ENCODE data around the gene KPNA6. TPM values are rescaled to one million over a fixed set of nuclear protein-coding genes. Genes with fewer than 3 reads are reported as not detected.
"Not testable (repeated sequence)": the region's sequence is repeated elsewhere in the genome, so short reads cannot be mapped to it uniquely, and the experiment has no call there.

The KPNA6 gene
- total RNA-seq, 1 experiment from 2014 or later = 36.0 TPM

DNA sequence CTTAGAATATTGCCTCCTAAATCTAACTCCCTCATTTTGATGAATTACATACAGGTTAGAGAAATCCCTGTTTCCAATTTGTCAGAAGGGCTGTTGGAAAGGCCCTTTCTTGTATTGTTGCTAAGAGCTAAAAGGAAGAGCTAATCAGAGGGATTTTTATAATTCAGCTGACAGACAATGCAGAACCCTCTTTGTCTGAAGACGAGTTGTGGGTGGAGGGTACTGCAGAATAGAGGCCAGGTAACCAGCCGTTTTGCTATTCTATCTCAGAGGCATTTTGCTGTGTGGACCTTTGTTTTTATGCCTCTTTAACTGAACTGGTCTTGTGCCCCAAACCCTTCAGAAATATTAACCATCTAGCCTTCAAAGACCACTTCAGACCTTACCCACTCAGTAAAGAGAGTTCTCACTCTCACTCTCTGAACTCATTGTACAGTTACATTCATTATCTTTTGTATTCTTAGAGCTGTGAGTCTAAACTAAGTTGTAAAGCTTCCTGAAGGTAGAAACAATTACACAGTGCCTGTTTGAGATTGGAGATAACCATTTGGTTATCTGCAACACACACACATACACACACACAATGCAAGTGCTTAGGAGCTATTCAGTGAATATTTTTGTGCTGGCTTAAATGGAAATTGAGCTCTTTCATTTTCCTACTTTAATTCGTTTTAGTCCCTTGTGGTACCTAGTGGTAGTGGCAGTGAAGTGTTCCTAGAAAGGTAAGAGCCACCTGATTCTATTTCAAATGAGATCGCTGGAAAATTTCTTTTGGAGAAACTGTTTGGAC, 19.7 kb downstream of the KPNA6 start:
- in situ Hi-C loops (cut with HindIII; ENCODE audit: low sequenced_read_pairs) = no loop called here
- DNase-seq (ENCODE audit: low spot score) = no peak

DNA sequence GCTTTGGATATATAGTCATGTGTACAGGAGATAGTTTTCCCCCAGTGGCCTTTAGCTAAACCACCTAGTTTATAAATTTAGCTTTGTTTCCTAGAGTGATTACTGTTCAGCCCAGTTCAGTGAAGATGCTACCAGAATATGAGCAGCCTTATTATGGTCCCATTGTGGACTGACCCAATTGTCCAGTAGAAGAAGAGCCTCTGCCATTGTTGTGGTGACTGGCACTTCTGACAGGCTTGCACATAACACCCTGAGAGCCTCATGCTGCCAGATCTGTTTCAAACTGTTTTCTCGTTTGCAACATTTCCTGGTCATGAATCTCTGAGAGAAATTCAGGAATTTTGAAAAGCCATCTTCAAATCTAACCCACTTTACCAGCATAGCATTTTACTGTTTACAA, 20.6 kb downstream of the KPNA6 start:
- DNase-seq (ENCODE audit: low spot score) = no peak
- in situ Hi-C loops (cut with HindIII; ENCODE audit: low sequenced_read_pairs) = no loop called here

DNA sequence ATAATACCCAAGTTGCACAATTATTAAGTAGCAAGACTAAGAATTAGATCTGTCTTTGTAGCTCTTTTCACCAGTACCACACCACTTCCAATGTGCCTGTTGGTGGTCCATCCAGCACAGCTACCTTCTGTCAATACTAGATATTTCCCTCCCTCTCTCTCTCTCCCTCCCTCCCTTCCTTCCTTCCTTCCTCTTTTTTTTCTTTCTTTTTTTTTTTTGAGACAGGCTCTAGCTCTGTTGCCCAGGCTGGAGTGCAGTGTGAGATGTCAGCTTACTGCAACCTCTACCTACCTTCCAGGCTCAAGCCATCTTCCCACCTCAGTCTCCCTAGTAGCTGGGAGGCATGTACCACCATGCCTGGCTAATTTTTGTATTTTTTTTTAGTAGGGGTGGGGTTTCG, 21.1 kb downstream of the KPNA6 start:
- in situ Hi-C loops (cut with HindIII; ENCODE audit: low sequenced_read_pairs) = no loop called here
- no peak for DNase-seq (ENCODE audit: low spot score)

DNA sequence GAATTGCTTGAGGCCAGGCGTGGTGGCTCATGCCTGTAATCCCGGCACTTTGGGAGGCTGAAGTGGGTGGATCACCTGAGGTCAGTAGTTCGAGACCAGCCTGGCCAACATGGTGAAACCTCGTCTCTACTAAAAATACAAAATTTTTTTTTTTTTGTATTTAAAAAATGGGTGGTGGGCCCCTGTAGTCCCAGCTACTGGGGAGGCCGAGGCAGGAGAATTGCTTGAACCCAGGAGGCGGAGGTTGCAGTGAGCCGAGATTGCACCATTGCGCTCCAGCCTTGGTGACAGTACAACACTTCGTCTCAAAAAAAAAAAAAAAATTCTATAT, 26.1 kb downstream of the KPNA6 start:
- in situ Hi-C loops (cut with HindIII; ENCODE audit: low sequenced_read_pairs); DNase-seq (ENCODE audit: low spot score): not testable (repeated sequence)

DNA sequence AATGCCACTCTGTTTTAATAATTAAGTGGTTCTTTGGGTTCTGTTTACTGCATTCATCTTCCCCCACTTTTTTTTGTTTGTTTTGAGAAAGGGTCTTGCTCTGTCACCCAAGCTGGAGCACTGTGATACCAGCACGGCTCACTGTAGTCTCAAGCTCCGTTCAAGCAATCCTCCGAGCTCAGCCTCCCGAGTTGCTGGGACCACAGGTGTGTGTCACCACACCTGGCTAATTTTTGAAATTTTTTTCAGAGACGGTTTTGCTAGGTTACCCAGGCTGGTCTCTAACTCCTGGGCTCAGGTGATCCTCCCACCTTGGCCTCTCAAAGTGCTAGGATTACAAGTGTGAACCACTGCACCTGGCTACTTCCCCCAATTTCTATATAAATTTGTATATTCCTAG, 29.3 kb downstream of the KPNA6 start:
- in situ Hi-C loops (cut with HindIII; ENCODE audit: low sequenced_read_pairs) = no loop called here
- DNase-seq (ENCODE audit: low spot score) = no peak

DNA sequence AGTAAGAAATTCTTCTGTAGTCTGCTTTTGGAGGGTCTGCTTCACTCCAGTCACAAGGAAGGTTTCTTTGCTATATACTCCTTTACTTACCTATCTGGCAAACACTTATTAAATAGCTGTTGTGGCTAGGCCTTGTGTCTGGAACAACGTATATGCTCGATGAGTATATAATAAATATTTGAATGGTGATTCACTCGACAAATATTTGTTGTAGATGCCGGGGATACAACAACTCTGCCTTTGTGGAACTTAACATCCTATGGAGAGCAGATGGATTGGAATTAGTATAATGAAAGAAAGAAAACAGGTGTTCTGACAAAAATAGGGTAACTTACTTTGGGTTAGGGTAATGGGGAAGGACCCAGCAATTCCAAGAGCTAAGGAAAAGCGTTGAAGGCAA, 31.1 kb downstream of the KPNA6 start:
- in situ Hi-C loops (cut with HindIII; ENCODE audit: low sequenced_read_pairs) = no loop called here
- no peak for DNase-seq (ENCODE audit: low spot score)

DNA sequence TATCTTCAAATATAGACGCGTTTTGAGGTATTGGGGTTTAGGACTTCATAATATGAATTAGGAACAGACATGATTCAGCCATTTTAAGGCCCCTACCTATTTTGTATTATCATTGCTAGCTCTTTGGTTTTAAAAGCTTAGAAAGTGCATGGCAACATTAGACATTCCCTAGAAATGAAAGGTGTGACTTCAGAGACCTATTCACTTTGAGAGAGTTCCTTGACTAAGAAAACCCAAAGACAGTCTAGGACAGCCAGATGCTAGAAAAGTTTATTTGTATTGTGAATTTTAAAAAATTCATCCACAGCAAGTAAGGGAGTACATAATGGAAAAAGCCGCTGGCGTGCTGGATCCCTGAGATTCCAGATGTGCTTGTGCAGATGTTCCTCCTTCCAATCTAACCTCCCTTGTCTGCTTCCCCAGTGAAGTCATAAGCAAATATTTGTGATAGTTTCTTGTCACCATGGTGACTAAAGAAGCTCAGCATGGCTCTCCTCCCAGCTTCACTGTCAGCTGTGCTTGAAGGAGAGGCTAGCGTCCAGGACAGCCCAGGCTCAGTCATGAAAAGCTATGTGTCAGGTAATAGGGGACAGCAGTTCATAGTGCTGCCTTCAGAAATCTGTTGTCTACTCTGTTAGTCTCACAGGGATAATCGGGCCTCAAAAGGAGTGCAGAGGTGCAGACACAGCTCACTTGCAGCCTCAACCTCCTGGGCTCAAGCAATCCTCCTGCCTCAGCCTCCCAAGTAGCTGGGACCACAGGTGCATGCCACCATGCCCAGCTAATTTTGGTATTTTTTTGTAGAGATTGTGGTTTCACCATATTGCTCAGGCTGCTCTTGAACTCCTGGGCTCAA, 34.8 kb downstream of the KPNA6 start:
- in situ Hi-C loops (cut with HindIII; ENCODE audit: low sequenced_read_pairs) = no loop called here
- DNase-seq (ENCODE audit: low spot score) = peak; percentile 34

DNA sequence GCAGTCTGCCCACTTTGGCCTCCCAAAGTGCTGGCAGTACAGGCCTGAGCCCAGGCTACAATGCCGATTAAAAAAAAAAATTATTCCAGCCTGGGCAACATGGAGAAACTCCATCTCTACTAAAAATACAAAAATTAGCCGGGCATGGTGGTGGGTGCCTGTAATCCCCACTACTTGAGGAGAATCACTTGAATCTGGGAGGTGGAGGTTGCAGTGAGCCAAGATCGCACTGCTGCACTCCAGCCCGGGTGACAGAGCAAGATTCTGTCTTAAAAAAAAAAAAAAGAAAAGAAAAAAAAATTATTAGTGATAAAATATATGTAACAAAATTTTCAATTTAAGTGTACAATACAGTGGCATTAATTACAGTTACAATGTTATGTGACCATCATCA, 35.4 kb downstream of the KPNA6 start:
- DNase-seq (ENCODE audit: low spot score); in situ Hi-C loops (cut with HindIII; ENCODE audit: low sequenced_read_pairs): not testable (repeated sequence)

DNA sequence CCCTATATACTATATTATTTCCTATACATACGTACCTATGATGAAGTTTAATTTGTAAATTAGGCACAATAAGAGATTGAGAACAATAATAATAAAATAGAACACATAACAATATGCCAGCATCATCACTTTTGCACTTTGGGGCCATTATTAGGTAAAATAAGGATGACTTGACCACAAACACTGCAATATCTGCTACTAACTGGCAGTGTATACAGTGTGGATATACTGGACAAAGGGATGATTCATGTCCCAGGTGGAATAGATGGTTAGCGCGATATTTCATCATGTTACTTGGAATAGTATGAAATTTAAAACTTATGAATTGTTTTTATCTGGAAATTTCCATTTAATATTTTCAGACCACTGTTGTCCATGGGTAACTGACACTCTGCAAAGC, 36.2 kb downstream of the KPNA6 start:
- no peak for DNase-seq (ENCODE audit: low spot score)
- in situ Hi-C loops (cut with HindIII; ENCODE audit: low sequenced_read_pairs) = no loop called here

DNA sequence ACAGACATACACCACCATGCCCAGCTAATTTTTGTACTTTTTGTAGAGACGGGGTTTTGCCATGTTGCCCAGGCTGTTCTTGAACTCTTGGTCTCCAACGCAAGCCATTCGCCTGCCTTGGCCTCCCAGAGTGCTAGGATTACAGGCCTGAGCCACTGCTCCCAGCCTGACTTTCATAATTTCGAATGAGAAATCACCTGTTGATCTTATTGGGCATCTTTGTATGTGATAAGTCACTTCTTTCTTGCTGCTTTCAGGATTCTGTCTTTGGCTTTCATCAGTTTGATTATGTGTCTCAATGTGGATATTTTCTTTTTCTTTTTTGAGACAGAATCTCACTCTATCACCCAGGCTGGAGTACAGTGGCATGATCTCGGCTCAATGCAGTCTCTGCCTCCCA, 39.9 kb downstream of the KPNA6 start:
- in situ Hi-C loops (cut with HindIII; ENCODE audit: low sequenced_read_pairs); DNase-seq (ENCODE audit: low spot score): not testable (repeated sequence)

DNA sequence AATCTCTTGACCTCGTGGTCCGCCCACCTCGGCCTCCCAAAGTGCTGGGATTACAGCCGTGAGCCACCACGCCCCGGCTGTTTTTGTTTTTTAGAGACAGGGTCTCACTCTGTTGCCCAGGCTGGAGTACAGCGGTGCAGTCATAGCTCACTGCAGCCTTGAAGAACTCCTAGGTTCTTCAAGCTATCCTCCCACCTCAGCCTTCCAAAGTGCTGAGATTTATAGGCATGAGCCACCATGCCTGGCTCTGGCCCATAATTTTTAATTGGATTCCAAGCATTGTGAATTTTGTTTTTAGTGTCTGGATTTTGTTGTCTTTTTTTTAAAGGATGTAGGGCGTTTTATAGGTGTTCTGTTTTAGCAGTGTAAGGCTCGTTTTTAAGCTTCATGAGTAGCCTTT, 43.0 kb downstream of the KPNA6 start:
- no peak for DNase-seq (ENCODE audit: low spot score)
- in situ Hi-C loops (cut with HindIII; ENCODE audit: low sequenced_read_pairs) = no loop called here

DNA sequence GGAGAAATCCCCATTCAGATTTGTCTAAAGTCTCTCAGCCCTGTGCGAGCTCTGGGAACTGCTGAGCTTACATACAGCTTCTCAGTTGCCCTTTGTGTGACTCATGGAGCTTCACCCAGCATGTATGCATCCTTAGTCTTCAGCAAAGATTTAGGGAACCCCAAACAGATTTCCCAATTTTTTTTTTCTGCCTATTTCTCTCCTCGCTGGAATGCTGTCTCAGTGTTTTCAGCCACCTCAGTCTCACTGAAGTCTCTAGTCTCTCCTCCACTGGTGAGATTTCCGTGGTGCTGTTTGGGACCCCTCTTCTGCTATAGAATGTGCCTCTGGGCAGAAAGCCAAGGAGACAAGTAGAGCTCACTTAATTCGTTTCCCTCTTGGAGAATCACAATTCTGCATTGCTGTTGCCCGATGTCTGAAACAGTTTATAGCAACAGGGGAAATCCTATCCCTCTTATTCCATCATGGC, 43.5 kb downstream of the KPNA6 start:
- peak; percentile 32 for DNase-seq (ENCODE audit: low spot score)
- in situ Hi-C loops (cut with HindIII; ENCODE audit: low sequenced_read_pairs) = no loop called here

DNA sequence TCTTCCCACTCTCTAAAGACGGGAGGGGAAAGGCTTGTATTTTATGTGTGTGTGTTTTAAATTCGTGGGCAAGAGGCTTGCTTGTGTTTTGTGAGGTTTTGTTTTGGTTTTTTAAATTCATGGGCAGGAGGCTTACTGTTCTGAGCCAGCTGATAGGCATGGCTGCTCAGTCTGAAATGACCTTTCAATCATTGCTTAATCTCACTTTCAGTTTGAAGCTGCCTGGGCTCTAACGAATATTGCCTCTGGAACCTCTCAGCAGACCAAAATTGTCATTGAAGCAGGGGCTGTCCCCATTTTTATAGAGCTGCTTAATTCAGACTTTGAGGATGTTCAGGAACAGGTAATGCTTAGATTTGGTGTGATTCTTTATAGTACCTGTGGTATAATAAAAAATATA, 51.3 kb downstream of the KPNA6 start:
- in situ Hi-C loops (cut with HindIII; ENCODE audit: low sequenced_read_pairs) = no loop called here
- DNase-seq (ENCODE audit: low spot score) = no peak

DNA sequence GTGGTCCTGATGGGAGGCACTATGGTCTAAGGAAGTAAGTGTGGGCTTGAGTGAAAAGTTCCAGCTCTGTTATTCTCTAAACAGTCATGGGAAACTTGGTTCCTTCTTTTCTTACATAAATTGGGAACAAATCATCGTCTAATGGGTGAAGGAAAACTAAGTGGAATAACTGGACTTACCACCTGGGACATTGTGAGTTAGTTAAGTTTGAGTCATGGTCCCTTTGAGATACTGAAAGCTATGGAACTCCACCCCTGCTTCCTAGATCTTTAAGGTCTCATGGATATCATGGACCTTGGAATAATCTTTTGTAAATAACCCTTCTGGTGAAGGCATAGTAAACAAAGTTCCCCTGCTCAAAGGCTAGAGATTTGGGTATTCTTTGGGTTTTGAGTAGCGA, 55.5 kb downstream of the KPNA6 start:
- no peak for DNase-seq (ENCODE audit: low spot score)
- in situ Hi-C loops (cut with HindIII; ENCODE audit: low sequenced_read_pairs) = no loop called here

DNA sequence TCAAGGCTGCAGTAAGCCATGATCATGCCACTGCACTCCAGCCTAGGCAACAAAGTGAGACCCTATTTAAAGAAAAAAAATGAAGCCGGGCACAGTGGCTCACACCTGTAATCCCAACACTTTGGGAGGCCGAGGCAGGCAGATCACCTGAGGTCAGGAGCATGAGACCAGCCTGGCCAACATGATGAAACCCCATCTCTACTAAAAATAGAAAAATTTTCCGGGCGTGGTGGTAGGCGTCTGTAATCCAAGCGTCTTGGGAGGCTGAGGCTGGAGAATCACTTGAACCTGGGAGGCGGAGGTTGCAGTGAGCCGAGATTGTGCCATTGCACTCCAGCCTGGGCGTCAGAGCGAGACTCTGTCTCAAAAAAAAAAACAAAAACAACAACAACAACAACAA, 57.8 kb downstream of the KPNA6 start:
- in situ Hi-C loops (cut with HindIII; ENCODE audit: low sequenced_read_pairs); DNase-seq (ENCODE audit: low spot score): not testable (repeated sequence)

DNA sequence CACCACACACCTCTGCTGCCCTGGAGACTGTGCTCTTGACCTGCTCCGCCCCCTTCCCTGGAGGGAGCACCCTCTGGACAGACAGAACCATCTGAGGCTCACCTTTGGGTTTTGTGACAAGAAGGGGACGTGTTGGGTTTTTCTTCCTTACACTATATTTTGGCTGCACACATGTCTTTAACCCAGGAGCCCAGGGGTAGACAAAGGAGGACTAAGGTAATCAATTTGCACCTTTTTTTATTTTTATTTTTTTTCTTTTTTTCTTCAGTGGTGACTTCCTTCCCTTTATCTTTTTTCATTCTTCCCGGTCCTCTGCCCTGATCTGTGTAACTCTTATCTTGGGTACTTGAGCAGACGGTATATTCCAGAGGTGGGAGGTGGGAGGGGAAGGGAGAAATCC, 63.1 kb downstream of the KPNA6 start:
- in situ Hi-C loops (cut with HindIII; ENCODE audit: low sequenced_read_pairs) = no loop called here
- DNase-seq (ENCODE audit: low spot score) = no peak

DNA sequence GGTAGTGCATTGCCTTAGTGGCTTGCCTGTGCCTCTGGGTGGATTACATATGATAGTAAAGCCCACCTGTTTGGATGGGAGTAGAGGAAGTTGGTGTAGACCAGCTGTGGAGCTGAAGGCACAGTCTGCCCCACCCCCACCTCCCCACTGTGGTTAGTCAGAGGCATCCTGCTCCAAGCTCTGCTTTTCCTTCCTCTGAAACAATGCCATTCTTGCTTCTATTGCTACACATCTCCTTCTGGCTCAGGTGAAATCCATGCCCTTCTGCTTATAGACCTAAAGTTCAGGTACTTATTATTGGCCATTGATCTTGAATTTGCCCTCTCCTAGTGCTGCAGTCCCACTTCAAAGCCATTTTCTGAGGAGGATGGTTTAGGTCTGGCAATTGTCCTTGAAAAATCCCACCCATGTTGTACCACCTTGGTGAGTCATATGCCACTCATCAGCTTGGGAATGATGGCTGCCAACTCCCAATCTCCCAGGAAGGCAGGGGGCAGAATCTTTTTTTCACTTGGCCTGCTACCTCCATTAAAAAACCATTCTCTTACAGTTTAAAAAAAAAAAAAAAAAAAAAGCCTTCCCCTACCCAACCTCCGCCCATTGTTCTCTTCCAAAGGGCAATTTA, 64.9 kb downstream of the KPNA6 start:
- in situ Hi-C loops (cut with HindIII; ENCODE audit: low sequenced_read_pairs) = no loop called here
- DNase-seq (ENCODE audit: low spot score) = no peak

DNA sequence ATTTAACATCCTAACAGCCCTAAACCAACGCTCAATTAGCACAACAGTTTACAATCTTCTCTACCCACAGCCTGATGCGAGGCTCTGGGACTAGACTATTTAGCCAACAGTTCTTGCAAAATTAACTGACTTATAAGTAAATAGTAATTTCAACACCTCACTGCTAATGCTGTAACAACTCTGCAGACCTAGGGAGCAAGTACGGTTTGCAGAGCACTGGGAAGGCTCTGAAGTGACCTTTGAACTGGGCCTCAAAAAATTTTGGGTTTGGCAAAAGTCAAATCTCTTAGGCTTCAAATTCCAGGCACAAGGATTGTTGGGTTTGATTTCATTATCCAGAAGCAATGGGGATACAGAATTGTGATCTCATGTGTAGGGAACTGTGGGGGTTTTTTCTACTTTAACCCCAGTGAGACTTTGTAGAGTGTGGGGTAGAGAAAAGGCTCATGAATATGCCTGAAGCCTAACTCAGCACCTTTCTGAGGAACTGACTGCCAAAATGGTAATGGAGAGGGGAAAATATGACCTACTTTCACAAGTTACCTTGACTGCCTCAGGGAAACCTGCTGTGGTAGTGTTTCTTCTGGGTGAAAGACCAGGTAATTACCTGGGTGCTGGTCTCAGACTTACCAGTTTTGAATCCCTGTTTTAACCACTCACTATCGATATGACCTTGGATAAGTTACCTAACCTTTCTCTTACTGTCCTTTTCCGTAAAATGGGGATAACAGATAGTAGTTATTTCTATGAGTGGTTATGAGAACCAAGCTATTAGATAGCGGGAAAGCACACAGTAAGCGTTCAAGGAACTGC, 70.7 kb downstream of the KPNA6 start:
- in situ Hi-C loops (cut with HindIII; ENCODE audit: low sequenced_read_pairs) = no loop called here
- no peak for DNase-seq (ENCODE audit: low spot score)

DNA sequence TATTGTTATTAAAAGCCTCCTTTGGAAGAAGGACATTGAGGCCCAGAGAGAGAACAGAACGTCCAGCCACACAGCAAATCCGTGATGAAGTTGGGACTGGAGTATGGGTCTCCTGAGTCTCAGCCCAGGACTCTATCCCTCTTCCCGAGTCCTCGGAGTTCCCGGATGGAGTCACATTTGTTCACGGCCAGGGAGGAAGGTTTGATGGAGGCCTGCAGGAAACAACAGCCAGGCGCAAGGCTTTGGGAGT, 71.3 kb downstream of the KPNA6 start:
- DNase-seq (ENCODE audit: low spot score) = no peak
- in situ Hi-C loops (cut with HindIII; ENCODE audit: low sequenced_read_pairs) = no loop called here
